NCI-H146 (cell line): ENCODE results near the gene KRT15.

Experiments
- DNase-seq: peaks from one replicate; lab custom pipeline; 2025; lab: John Stamatoyannopoulos, UW

The KRT15 gene

DNA sequence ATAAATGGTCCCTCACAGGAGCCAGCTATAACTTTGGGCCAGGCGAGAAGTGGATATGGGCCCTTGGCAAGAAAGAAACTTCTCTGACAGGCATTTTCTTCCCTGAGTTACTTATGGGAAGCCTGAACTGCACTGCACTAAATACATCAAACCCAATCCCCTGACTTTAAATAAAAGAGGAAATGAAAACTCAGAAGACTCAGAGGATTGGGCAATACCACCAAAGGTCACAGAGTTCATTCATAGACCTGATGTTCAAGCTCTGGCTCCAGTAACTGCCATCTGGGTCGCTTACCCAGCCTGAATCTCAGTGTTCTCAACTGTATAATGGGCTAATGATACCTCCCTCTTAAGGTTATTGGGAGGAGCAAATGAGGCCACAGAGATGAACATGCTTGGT lies 38.6 kb downstream of the KRT15 start:
- DNase-seq, result no peak

DNA sequence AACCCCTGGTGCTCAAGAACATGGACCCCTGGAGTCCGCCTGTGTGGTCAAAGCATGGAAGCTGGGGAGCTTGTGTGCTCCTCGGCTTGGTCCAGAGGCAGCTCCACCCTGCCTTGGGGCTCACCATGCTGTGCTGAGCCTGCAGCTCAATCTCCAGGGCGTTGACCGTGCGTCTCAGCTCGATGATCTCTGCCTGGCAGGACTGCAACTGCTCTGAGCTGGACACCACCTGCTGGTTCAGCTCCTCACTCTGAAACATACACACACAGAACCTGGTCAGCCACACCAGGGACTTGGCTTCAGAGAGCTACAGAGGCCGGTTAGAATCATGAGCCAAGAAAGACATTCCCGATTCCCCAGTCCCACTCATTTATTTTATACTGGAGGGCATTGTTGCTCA lies 40.5 kb downstream of the KRT15 start:
- DNase-seq, result no peak

DNA sequence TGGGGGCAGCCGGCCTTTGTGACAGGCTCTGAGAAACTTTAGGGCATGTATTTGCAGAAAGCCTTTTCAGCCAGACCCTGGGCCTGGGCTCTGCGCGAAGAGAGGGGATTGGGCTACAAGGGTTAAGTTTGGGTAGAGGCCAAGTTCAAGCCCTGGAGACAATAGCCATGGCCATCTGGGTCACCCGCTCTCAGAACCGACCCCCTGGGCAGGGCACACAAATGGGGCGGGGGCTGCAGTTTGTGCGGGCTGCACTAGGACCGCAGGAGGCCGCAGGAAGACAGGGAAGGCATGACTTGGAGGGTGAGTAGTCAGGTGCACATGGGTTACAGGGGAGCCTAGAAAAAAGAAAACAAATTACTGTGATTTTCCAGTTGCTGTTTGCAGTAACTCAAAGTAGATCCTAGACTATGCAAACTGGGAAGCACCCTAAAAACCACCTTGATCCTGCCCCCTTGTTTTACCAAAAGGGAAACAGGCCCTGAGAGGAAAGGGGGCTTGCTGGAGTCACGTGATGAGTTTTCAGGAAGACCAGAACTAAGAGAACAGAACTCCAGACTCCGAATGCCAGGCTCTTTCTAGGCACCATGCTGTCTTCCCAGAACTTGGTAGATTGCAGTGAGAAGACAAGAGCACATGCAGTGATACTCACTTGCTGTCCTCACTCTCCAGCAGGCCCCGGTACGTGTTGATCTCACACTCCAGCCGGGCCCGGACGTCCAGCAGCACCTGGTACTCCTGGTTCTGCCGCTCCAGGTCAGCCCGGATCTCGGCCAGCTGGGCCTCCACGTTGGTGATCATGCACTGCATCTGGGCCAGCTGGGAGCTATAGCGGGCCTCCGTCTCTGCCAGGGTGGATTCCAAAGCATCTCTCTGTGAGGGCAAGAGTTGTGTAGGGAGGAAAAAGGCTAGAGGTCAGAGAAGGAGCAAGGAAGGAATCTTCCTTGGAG lies 41.5 kb downstream of the KRT15 start:
- no peak for DNase-seq

DNA sequence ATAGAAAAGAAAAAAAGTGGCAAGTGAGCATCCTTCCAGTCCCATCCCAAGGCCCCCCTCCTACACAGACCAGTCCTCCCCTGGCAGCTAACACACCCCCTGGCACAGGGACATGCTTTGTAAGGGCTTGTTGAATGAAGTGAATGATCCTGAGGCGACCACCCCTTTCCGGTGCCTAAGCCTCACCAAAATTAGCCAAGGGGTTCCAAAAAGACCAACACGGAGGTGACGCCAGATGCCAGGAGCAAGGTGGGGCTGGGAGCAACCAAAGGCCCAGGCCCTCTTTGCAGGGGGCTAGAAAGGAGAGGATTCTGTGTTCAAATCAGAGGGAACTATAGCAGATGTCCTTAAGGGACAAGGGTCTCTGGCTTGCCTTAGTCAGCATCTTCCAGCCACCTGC lies 43.3 kb downstream of the KRT15 start:
- no peak for DNase-seq

DNA sequence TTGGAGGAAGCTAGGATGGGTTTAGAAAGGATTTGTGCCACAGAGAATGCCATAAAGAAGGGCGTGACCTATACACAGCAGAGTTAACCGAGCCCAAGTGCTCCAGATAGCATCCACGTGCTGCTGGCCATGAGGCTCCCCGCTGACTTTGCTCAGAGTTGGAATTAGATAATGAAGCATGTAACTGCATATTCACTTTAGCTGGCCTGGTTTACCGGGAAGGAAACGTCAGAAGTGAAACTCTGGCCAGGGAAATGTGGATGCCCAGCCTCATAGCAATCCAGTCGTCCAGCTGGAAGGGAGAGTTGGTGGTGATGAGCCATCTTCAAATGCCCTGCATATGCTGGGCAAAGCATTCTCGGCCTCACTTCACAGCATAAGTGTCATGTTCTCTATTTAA lies 43.8 kb downstream of the KRT15 start:
- no peak for DNase-seq

DNA sequence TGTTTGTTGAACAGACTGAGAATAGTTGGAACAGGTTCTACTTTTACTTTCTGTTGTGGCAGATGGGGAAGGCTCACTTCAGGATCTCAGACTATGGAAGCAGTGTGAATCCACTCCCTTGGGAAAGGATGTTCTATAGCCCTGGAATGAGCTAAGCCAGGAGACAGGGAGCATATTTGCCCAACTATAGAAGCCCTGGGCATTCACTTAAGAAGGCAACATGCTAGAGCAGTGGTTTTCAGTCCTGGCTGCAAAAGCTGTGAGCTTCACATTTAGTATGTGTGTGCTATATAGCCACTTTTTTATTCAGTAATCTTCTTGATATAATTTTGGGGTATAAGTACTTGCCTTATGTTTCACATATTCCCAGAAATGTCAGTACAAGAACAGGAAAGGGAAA lies 50.3 kb downstream of the KRT15 start:
- DNase-seq, result no peak

DNA sequence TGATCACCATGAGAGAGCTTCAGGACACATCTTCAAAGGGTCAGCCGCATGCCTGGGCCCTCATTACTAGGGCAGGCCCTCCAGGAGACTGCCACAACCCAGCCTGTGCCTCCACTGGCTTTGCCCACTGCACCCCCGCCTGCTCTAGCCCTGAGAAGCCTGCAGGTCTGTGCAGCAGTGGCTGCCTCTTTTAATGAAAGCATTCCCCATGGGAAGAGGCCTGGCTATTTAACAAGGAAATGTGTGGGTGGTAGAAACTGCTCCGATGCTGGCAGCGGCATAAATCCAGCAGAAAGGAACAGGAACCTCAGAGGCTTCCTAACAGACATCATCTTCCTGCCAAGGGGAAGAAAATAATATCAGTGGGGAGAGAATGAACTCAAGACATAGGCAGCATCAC lies 51.1 kb downstream of the KRT15 start:
- no peak for DNase-seq

DNA sequence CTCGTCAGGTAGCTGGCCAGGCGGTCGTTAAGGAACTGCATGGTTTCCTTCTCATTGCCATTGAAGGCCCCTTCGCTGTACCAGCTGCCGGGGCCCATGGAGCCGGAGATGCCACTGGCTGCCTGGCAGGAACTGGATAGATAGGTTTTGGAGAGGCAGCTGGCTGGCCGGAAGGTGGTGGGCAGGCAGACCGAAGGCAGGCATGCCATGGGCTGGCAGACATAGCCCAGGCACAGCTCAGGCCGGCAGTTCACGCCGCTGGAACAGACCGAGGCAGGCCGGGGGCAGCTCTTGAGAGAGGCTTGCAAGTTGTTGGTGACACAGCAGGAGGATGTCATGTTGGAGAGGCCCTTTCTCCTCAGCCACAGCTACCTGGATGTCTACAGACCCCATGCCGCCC lies 51.7 kb downstream of the KRT15 start, which contains the start of gene KRT32:
TSS of gene KRT32 (minus strand) at position 399 of the 400 bp plus-strand sequence. CDS start at position 338, 61 bp downstream.
- no peak for DNase-seq

DNA sequence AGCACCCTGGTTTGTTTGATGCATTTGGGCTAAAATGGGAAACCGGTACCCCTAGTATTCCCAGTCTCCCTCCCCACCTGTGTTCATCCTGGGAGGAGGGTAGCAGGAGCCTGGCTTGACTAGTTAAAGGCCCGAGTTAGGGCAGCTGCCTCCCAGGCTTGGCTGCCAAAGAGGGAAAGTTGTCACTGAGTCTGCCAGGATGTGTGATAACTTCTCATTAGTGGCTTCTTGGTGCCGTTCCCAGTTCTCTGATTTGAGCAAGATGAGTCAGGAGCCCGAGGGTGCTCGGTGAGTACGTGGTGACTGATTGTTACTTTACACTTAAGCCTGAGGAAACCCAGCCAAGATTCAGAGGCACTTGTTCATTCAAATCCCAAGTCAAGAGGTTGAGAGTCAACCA lies 54.0 kb downstream of the KRT15 start:
- no peak for DNase-seq

DNA sequence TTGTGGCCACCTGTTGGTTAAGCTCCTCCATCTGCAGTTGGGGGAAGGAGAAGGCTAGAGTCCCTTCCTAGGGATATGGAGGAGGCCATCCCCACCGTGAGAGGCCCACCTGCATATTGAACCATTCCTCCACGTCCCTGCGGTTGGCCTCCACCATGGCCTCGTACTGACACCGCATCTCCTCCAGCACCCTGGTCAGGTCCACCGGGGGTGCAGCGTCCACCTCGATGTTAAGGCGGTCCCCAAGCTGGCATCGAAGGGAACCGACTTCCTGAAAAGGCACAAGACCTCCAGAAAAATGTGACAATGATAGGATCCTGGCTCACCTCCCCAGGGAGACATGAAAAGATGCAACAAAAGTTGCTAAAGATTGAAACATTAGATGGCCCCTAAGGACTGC lies 54.5 kb downstream of the KRT15 start:
- no peak for DNase-seq

DNA sequence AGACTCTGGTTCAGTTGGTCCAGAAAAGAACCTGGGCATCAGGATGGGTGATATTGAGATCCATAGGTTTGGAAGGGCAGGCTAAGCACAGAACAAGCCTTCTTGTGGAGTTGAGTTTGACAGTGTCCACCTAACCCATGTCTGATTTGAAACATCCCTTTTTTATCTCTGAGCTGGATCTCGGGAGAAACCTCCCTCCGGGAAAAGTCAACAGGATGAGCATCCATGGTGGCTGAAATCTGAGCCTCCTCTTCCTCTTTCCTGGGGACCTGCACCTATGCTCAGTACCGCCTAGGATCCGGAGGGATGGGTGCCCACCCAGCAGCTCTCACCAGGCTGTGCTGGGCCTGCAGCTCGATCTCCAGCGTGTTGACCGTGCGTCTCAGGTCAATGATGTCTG lies 54.9 kb downstream of the KRT15 start:
- DNase-seq, result no peak
